A549 (cell line): ENCODE measurements around the gene AGFG1.

Experiments used
- CHD4 ChIP-seq: fragments of 200-600 bp; sonication (generic); IDR thresholded peaks from 2 replicates; pipeline ENCODE4 v1.6.1; 2016; ENCODE audit warnings: antibody characterized with exemption, mild to moderate bottlenecking, borderline replicate concordance
- CTCF ChIP-seq: fragments of >200 bp; sonication (Bioruptor Twin); formaldehyde crosslinking; IDR thresholded peaks from 3 replicates; pipeline ENCODE4 v1.5.1; 2016
- HDAC2 ChIP-seq: fragments of 200-600 bp; sonication (generic); IDR thresholded peaks from 2 replicates; pipeline ENCODE4 v1.6.1; 2016
- HMGXB4 ChIP-seq: fragments of 250-450 bp; sonication (Bioruptor Pico); IDR thresholded peaks from 2 replicates; pipeline ENCODE4 v1.5.0; 2021; ENCODE audit warnings: mild to moderate bottlenecking, moderate library complexity, borderline replicate concordance
- MAFK ChIP-seq: fragments of 450-650 bp; IDR thresholded peaks from 2 replicates; pipeline ENCODE4 v1.6.1; 2014; ENCODE audit not compliant: partially characterized antibody
- MYC ChIP-seq: IDR thresholded peaks from 2 replicates; pipeline ENCODE4 v1.6.1; 2012; ENCODE audit warnings: mild to moderate bottlenecking, inconsistent platforms, low read length, improper control_type of control experiment, borderline replicate concordance
- NR3C1 ChIP-seq: fragments of >200 bp; sonication (Bioruptor Twin); formaldehyde crosslinking; IDR thresholded peaks from 3 replicates; pipeline ENCODE4 v1.6.1; 2017
- POLR2A ChIP-seq: IDR thresholded peaks from 2 replicates; pipeline ENCODE4 v1.6.1; 2012; ENCODE audit warnings: mild to moderate bottlenecking, low read length
- RAD21 ChIP-seq, 2 experiments: fragments of >200 bp in 1 of 2; sonication (Bioruptor Twin) in 1 of 2; formaldehyde crosslinking in 1 of 2; IDR thresholded peaks in 1 of 2; conservative IDR thresholded peaks in 1 of 2; 2 replicates in 1 of 2; 3 replicates in 1 of 2; pipeline ENCODE4 v1.6.1; 2012 to 2018; ENCODE audit warnings: inconsistent platforms in 1 of 2
- REST ChIP-seq: fragments of 200-600 bp; sonication (generic); IDR thresholded peaks from 2 replicates; pipeline ENCODE4 v1.6.1; 2016; ENCODE audit warnings: antibody characterized with exemption, mild to moderate bottlenecking, moderate library complexity
- SMC3 ChIP-seq: fragments of >200 bp; sonication (Bioruptor Twin); formaldehyde crosslinking; IDR thresholded peaks from 3 replicates; pipeline ENCODE4 v1.6.1; 2018; ENCODE audit warnings: inconsistent platforms
- TF ChIP-seq, protein P1 (sequence below): fragments of >200 bp; sonication (Bioruptor Twin); formaldehyde crosslinking; IDR thresholded peaks from 3 replicates; pipeline ENCODE4 v1.6.1; 2016
- TF ChIP-seq, protein P2 (sequence below): IDR thresholded peaks from 2 replicates; pipeline ENCODE4 v1.6.1; 2012; ENCODE audit warnings: low read depth, borderline replicate concordance

DNA sequence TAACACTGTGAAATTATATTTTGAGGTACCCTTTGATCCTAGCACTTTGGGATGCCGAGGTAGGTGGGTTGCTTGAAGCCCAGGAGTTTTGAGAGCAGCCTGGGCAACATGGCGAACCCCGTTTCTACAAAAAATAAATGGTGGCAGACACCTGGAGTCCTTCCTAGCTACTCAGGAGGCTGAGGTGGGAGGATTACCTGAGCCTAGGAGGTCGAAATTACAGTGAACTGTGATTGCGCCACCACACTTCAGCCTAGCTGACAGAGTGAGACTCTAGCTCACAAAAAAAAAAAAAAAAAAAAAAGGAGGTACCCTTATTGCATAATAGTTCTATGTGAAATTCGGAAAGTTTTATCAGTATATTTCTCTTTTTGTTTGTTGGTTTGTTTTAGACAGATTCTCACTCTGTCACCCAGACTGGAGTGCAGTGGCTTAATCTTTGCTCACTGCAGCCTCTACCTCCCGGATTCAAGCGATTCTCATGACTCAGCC, 67.6 kb downstream of the AGFG1 start:
- TF ChIP-seq NR3C1: no peak
- no peak for TF ChIP-seq CTCF
- TF ChIP-seq MYC: no peak
- TF ChIP-seq CHD4: no peak
- TF ChIP-seq POLR2A: no peak
- no peak for TF ChIP-seq HMGXB4
- TF ChIP-seq REST: no peak
- TF ChIP-seq SMC3: no peak
- TF ChIP-seq HDAC2: no peak
- TF ChIP-seq, protein P1, sequence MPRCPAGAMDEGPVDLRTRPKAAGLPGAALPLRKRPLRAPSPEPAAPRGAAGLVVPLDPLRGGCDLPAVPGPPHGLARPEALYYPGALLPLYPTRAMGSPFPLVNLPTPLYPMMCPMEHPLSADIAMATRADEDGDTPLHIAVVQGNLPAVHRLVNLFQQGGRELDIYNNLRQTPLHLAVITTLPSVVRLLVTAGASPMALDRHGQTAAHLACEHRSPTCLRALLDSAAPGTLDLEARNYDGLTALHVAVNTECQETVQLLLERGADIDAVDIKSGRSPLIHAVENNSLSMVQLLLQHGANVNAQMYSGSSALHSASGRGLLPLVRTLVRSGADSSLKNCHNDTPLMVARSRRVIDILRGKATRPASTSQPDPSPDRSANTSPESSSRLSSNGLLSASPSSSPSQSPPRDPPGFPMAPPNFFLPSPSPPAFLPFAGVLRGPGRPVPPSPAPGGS: no peak
- TF ChIP-seq MAFK: no peak
- no peak for TF ChIP-seq RAD21 (conservative IDR thresholded peaks at IDR 0.05 in 1 of 2, IDR thresholded peaks at IDR 0.05 in 1 of 2)
- TF ChIP-seq, protein P2, sequence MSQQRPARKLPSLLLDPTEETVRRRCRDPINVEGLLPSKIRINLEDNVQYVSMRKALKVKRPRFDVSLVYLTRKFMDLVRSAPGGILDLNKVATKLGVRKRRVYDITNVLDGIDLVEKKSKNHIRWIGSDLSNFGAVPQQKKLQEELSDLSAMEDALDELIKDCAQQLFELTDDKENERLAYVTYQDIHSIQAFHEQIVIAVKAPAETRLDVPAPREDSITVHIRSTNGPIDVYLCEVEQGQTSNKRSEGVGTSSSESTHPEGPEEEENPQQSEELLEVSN: no peak
